ENCODE results near the gene CCDC134.

DNA sequence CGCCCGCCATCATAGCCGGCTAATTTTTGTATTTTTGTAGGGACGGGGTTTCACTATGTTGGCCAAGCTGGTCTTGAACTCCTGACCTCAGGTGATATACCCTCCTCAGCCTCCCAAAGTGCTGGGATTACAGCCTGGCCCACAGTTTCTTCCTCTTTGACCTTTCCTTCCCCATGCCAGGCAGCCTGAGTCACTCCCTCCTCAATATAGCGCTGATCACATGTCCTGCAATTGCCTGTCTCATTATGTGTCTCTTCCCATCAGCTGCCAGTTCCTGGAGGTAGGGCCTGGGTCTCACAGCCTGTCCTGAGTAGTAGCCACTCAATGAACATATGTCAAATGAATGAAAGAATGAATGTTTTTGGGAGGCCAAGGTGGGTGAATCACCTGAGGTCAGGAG lies 43.0 kb upstream of the CCDC134 start:
- no peak for TF ChIP-seq POLR2AphosphoS5 (IDR thresholded peaks at IDR 0.05)
- TF ChIP-seq, protein P1, sequence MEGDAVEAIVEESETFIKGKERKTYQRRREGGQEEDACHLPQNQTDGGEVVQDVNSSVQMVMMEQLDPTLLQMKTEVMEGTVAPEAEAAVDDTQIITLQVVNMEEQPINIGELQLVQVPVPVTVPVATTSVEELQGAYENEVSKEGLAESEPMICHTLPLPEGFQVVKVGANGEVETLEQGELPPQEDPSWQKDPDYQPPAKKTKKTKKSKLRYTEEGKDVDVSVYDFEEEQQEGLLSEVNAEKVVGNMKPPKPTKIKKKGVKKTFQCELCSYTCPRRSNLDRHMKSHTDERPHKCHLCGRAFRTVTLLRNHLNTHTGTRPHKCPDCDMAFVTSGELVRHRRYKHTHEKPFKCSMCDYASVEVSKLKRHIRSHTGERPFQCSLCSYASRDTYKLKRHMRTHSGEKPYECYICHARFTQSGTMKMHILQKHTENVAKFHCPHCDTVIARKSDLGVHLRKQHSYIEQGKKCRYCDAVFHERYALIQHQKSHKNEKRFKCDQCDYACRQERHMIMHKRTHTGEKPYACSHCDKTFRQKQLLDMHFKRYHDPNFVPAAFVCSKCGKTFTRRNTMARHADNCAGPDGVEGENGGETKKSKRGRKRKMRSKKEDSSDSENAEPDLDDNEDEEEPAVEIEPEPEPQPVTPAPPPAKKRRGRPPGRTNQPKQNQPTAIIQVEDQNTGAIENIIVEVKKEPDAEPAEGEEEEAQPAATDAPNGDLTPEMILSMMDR (IDR thresholded peaks at IDR 0.05; ENCODE audit: poor library complexity, severe bottlenecking): no peak
